CD4-positive, alpha-beta T cell treated with Interleukin-21 for 1 hour (primary cell): ENCODE results near the gene SIVA1.

Source experiments
- DNase-seq: peaks from one replicate; pipeline ENCODE4 v3.0.0-alpha.2; 2020

The SIVA1 gene

DNA sequence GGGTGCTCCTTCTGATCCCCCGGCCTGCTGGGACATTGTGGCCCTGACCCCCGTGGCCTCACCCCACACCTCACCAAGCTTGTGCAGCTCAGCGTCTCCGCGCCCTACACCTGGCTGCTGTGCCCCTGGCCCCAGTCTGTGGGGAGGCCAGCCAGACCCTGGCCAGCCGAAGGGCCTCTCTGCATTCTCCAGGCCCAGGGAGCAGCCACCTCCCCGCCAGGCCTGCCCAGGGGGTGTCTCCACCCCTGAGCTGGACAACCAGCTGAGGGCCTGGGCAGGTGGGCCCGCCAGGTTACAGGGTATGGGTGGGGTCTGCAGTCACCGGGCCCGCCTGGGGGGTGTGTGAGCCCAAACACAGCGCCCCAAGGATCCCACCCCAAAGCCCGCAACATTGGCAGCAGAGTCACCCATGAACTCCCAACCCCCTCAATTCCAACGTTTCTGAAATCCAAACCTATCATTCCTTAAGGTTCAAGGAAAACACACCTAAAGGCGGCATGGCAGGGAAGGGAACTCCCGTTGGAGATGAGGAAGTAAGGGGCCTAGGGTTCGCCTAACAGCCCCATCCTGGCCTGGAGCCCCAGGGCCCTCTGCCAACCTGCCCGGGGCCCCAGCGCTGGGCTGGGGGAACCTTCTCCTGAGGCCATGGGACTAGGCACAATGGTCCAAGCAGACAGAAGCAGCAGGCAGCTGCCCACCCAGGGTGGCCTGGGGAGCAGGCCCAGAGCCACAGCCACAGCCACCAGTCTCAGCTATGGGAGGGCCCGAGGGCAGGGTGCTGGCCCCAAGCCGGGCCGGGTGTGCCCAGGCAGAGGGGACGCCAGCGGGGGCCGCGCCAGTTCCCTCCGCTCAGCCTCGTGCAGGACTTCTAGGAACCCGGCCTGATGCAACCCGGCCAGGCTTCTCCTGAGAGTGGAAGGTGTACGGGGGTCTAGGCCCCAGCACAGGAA is 34.1 kb downstream of the SIVA1 start:
- DNase-seq = no peak

GRCh38 chr14:104787736-104788135 is 34.8 kb downstream of the SIVA1 start:
- no peak for DNase-seq

- no peak for DNase-seq
Measured at GRCh38 chr14:104788161-104788818, 35.3 kb downstream of the SIVA1 start.

- no peak for DNase-seq
Measured at GRCh38 chr14:104788873-104789663, 36.1 kb downstream of the SIVA1 start.

DNA sequence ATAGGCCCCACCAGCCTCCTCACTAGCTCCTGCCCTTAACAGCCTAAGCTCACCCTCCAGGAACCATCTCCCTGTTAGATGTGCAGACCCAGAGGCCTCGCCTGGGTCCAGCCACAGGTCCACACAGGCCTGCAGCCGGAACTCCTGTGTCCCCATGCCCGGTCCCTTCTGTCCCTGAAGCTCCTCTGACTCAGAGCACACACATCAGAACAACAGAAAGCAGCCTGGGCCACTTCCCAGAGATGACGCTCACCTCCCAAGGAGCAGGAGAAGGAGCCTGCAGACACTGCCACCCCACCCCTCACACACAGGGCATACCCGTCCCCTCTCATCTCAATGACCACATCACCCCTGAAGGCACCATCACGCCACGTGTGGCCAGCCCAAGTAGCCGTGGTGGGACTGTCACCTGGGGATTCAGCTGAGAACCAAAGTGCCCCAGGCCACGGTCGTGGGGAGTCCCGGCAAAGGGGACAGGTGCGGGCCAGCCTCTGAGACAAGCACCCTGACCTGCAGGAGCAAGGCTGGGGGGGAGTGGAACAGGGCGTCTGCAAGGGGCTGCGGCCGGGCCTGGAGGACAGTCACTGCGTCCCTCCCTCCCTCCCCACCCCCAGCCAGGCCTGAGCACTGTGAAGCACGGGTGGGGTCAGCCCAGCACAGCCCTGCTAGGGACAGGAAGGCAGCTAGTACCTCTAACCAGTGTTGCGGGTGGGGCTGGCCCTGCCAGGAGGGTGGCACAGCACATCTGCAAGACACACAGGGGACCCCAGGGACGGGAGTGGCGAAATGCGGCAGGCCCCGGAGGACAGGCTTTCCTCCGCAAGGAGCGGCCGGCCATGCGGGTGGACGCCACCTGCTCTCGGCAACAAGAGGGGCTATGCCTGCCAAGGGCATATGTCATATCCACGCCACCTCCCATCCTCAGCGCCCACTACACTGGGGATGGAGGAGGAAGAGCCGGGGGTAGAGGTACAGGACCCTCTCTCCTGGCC is 37.1 kb downstream of the SIVA1 start:
- no peak for DNase-seq

DNA sequence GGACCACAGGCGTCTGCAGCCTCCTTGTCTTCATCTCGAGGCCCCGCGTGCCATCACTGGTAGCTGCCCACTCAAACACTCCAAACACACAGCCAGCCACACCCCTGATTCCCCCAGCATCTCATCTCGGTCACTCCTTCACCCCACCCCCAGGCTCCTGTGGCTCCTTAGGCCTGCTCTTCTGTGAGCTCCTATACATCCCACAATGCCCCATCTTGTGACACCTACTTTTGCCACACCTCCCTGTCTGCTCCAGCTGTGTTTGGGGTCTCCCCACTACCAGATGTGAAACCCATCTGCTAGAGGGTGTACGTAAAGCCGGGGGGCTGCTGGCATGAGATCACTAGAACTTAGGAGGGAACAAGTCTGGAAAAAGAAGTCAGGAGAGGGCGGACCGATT is 38.5 kb downstream of the SIVA1 start:
- no peak for DNase-seq

- no peak for DNase-seq
Measured at GRCh38 chr14:104792101-104792884, 39.3 kb downstream of the SIVA1 start.

- no peak for DNase-seq
Measured at GRCh38 chr14:104792945-104793702, 40.2 kb downstream of the SIVA1 start.

- no peak for DNase-seq
Measured at GRCh38 chr14:104793703-104793959, 40.7 kb downstream of the SIVA1 start.

GRCh38 chr14:104794099-104794498 is 41.2 kb downstream of the SIVA1 start:
- DNase-seq = peak; percentile 50

DNA sequence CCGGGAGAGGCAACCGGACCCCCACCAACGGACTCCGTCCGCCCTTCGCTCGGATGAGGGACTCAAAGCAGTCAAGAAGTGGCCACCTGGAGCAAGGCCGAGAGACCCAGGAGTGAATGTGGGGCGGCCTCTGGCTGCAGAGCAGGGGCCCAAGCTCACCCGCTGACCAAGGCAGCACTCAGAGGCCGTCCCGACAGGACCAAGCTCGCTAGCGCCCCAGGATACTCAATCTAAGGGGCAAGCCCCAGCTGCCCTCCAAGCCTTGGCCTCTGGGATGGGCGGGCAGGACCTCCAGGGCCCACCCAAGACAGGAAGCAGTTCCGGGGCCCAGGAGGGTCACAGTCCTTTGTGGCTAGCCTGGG is 41.7 kb downstream of the SIVA1 start:
- no peak for DNase-seq

DNA sequence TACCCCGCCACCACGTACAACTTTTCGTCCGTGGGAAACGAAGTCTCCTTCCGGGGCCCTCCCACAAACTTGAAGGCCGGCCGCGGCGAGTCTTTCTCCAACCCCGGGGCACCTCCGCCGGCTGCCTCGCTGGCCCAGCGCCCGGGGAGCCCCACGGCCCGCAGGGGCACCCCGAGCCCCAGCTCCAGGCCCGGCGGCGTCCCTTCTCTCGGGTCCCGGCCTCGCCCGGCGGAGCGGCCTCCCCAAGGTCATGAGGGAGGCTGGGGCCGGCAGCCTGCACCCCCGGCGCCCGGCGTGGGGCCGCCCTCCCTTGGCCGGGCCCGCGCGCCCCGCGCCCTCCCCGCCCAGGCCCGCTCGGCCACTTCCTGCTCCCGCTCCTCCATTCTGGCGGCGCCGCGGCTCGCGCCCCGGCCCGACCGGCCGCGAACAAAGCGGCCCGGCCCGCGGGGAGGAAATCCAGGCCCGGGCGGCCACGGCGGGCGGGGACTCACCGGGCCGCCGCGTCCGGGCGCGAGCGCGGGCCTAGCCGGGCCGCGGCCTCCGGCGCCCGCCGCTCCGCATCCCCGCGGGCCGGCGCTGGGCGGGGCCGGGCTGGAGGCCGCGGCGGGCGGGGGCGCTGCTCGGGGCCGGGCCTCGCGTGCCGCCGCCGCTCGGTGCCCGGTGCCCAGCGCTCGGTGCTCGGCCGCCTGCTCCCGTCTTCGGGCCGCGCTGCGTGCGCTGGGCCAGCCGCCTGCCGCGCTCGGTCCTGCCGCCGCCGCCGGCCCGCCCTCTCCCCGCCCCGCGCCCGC is 42.2 kb downstream of the SIVA1 start, which contains the start of gene AKT1:
Gene AKT1 (minus strand): TSS at position 756 of the 788 bp plus-strand sequence. CDS start 3,105 bp downstream, outside the sequence.
- DNase-seq = peak; percentile 32

DNA sequence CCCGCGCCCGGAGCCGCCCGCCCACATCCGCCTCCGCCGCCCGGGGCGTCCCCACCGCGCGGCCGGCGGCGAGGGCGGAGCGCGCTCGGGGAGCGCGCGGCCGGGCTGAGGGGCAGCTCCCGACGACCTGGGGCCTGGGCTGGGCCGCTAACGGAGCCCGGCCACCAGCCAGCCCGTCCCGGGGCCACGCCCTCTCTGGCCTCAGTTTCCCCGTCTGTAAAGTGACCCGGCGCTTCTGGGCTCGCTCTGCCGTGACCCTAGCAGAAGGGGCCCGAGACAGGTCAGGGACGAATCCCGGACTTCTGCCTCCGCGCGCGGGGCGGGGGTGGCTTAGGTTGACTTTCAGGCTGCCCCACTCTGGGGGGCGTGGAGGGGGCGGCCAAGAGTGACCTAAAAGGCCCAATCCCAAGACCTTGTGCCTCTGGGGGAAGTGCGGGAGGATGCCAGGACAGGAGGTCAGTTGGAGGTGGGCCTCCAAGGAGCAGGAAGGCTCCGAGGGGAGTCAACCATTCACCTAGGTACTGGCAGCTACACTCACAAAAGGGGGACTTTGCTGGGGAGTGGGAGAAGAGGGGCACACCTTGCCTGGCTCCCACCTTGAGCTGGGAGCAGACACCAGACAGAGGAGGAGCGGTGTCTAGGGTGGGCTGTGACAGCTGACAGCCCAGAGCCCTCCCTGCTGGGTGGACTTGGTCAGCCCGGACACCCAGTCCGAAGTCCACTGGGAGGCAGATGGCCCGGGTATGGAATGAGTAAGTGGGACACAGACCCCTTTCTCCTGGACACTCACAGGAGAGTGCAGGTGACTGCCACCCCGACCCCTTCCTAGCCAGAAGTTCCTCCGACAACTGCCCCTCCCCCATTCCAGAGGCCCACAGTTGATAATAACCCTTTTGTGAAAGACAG is 43.1 kb downstream of the SIVA1 start:
- peak; percentile 74 for DNase-seq

- DNase-seq = no peak
Measured at GRCh38 chr14:104796687-104797081, 43.7 kb downstream of the SIVA1 start.

GRCh38 chr14:104797115-104798044 is 44.4 kb downstream of the SIVA1 start:
- no peak for DNase-seq

GRCh38 chr14:104798300-104799243 is 45.6 kb downstream of the SIVA1 start:
- DNase-seq = no peak
